Measurements from ENCODE around the gene CST3.

- TF ChIP-seq ATF3 (IDR thresholded peaks at IDR 0.05) (no peak), CTCF (IDR thresholded peaks at IDR 0.05 in 2 of 3, conservative IDR thresholded peaks at IDR 0.05 in 1 of 3; ENCODE audit: borderline replicate concordance in 1 of 3, insufficient read depth in 1 of 3, low read depth in 2 of 3, low read length in 2 of 3) (no peak), CBX3 (IDR thresholded peaks at IDR 0.05; ENCODE audit: low read depth) (no peak), POLR2A (IDR thresholded peaks at IDR 0.05; ENCODE audit: borderline replicate concordance, extremely low read depth, insufficient read depth, insufficient read length) (no peak), SIN3A (IDR thresholded peaks at IDR 0.05; ENCODE audit: low read depth) (no peak), ZFX (IDR thresholded peaks at IDR 0.05) (no peak), EZH2 (IDR thresholded peaks at IDR 0.05) (no peak), REST (IDR thresholded peaks at IDR 0.05; ENCODE audit: low read depth) (no peak), YY1 (IDR thresholded peaks at IDR 0.05; ENCODE audit: extremely low read depth, insufficient replicate concordance, low read depth, low read length) (no peak), JUND (IDR thresholded peaks at IDR 0.05) (no peak), ZBTB33 (IDR thresholded peaks at IDR 0.05; ENCODE audit: extremely low read depth, insufficient replicate concordance, low read length) (no peak), EZH2phosphoT487 (IDR thresholded peaks at IDR 0.05; ENCODE audit: borderline replicate concordance) (no peak), POLR2AphosphoS5 (IDR thresholded peaks at IDR 0.05; ENCODE audit: low read depth, low read length) (no peak), EGR1 (IDR thresholded peaks at IDR 0.05; ENCODE audit: low read depth) (no peak)
Observed at GRCh38 chr20:23631226-23631822, 6.4 kb downstream of the CST3 start.

Measured in HCT116 (cell line).